Endothelial cell of umbilical vein (primary cell): Measurements from ENCODE around the gene MRC2. TPM values are rescaled to one million over a fixed set of nuclear protein-coding genes. Genes with fewer than 3 reads are reported as not detected.

ENCODE experiments used
- BruUV-seq: library from RNA; stranded (reverse); fragments of 400-500 nt; replicated peaks from 2 replicates; lab custom pipeline; 2021; lab: Mats Ljungman, UMichigan
- CTCF ChIA-PET: fragments of 300-600, 350-600 bp; sonication (Branson Sonifier 250); formaldehyde crosslinking; loops from one replicate; lab custom pipeline; 2021; ENCODE audit warnings: antibody characterized with exemption, inconsistent platforms; lab: Charles Lee
- POLR2A ChIA-PET: fragments of 300-600, 350-600 bp; sonication (Branson Sonifier 250); formaldehyde crosslinking; loops from one replicate; lab custom pipeline; 2021; ENCODE audit warnings: antibody characterized with exemption, inconsistent platforms; lab: Charles Lee
- DNase-seq: peaks from one replicate; pipeline ENCODE4 v3.0.0-alpha.2; 2011; ENCODE audit warnings: low read depth, low spot score
- FAIRE-seq: peaks from 2 replicates; lab custom pipeline; 2011; peaks lifted over from hg19 to GRCh38; lab: Jason Lieb, UNC
- H2AFZ ChIP-seq: 2 replicates; pipeline ENCODE4 v1.6.0; 2012; ENCODE audit warnings: low read depth, low read length, control low read depth, inconsistent platforms
- H3K27ac ChIP-seq: 2 replicates; pipeline ENCODE4 v1.5.1; 2011; ENCODE audit warnings: low read depth, mild to moderate bottlenecking, control low read depth, low read length, moderate library complexity; ENCODE audit not compliant: insufficient read depth
- H3K27me3 ChIP-seq, 2 experiments: 2 replicates each; pipeline versions ENCODE4 v1.6.0 to v1.6.1; 2011; ENCODE audit warnings: low read length in 2 of 2, mixed read lengths in 1 of 2; ENCODE audit not compliant: control insufficient read depth in 2 of 2, insufficient read depth in 2 of 2
- H3K36me3 ChIP-seq, 2 experiments: 2 replicates in 1 of 2; 3 replicates in 1 of 2; pipeline ENCODE4 v1.5.1; 2011; ENCODE audit warnings: low read length in 2 of 2, mild to moderate bottlenecking in 1 of 2, moderate library complexity in 1 of 2; ENCODE audit not compliant: control insufficient read depth in 2 of 2, insufficient read depth in 2 of 2; ENCODE audit errors: extremely low read depth in 1 of 2
- H3K4me1 ChIP-seq: 3 replicates; pipeline ENCODE4 v1.5.1; 2011; ENCODE audit warnings: mild to moderate bottlenecking, low read length; ENCODE audit not compliant: control insufficient read depth, insufficient read depth; ENCODE audit errors: extremely low read depth
- H3K4me2 ChIP-seq: 2 replicates; pipeline ENCODE4 v1.6.1; 2011; ENCODE audit warnings: low read length, control low read depth, mixed read lengths; ENCODE audit not compliant: insufficient read depth
- H3K4me3 ChIP-seq, 3 experiments: fragments of 200-600 bp in 1 of 3; sonication (generic), shearing (Covaris generic) in 1 of 3; replicated peaks in 1 of 3; 2 replicates each; pipeline ENCODE4 v1.5.1; 2011 to 2016; ENCODE audit warnings: control low read depth in 3 of 3, low read length in 3 of 3, mild to moderate bottlenecking in 2 of 3, inconsistent platforms in 1 of 3, low read depth in 1 of 3, moderate library complexity in 1 of 3; ENCODE audit not compliant: insufficient read depth in 1 of 3
- H3K79me2 ChIP-seq: 2 replicates; pipeline ENCODE4 v1.6.0; 2012; ENCODE audit warnings: low read length, inconsistent platforms; ENCODE audit not compliant: control insufficient read depth, insufficient read depth
- H3K9ac ChIP-seq: replicated peaks from 2 replicates; pipeline ENCODE3; 2011; ENCODE audit warnings: low read length, control low read depth; ENCODE audit not compliant: insufficient read depth; ENCODE audit errors: extremely low read depth
- H3K9me1 ChIP-seq: replicated peaks from 3 replicates; pipeline ENCODE4 v1.6.0; 2011; ENCODE audit warnings: mild to moderate bottlenecking, low read length; ENCODE audit not compliant: control insufficient read depth, insufficient read depth; ENCODE audit errors: extremely low read depth
- H3K9me3 ChIP-seq: replicated peaks from 2 replicates; pipeline ENCODE4 v1.5.1; 2012; ENCODE audit warnings: low read length, inconsistent platforms; ENCODE audit not compliant: control insufficient read depth, insufficient read depth
- H4K20me1 ChIP-seq: replicated peaks from 2 replicates; pipeline ENCODE3; 2011; ENCODE audit warnings: mild to moderate bottlenecking, low read length; ENCODE audit not compliant: control insufficient read depth, insufficient read depth; ENCODE audit errors: extremely low read depth
- CTCF ChIP-seq, 2 donors: IDR thresholded peaks; 1 replicate in 1 of 2; 2 replicates in 1 of 2; pipeline ENCODE4 v1.5.1; 2011; ENCODE audit warnings: low read length in 2 of 2, mild to moderate bottlenecking in 2 of 2, moderate library complexity in 2 of 2, control low read depth in 1 of 2, inconsistent platforms in 1 of 2, low read depth in 1 of 2; ENCODE audit not compliant: insufficient read depth in 1 of 2; ENCODE audit errors: extremely low read depth in 1 of 2
- EZH2 ChIP-seq: IDR thresholded peaks from 2 replicates; pipeline ENCODE4 v1.6.1; 2012; ENCODE audit warnings: borderline replicate concordance, low read depth, mild to moderate bottlenecking, moderate library complexity, low read length, inconsistent platforms; ENCODE audit not compliant: severe bottlenecking
- FOS ChIP-seq: IDR thresholded peaks from 2 replicates; pipeline ENCODE4 v1.6.1; 2011; ENCODE audit warnings: mild to moderate bottlenecking, low read length, moderate library complexity, borderline replicate concordance; ENCODE audit not compliant: insufficient read depth
- GATA2 ChIP-seq: IDR thresholded peaks from 2 replicates; pipeline ENCODE4 v1.7.0; 2011; ENCODE audit warnings: low read depth, mild to moderate bottlenecking, moderate library complexity, mixed read lengths, low read length; ENCODE audit not compliant: insufficient read length, insufficient read depth
- JUN ChIP-seq: IDR thresholded peaks from 2 replicates; pipeline ENCODE4 v1.6.1; 2011; ENCODE audit warnings: borderline replicate concordance, low read depth; ENCODE audit not compliant: insufficient read length, insufficient read depth
- MAX ChIP-seq: IDR thresholded peaks from 2 replicates; pipeline ENCODE4 v1.6.1; 2011; ENCODE audit not compliant: insufficient read depth, insufficient read length
- MYC ChIP-seq: IDR thresholded peaks from one replicate; pipeline ENCODE4 v1.6.1; 2011; ENCODE audit warnings: mild to moderate bottlenecking, low read depth, low read length
- POLR2A ChIP-seq: IDR thresholded peaks from 2 replicates; pipeline ENCODE4 v1.6.1; 2012; ENCODE audit warnings: low read depth, mild to moderate bottlenecking, control low read depth, low read length
- POLR2AphosphoS5 ChIP-seq: IDR thresholded peaks from 2 replicates; pipeline ENCODE4 v1.6.1; 2012; ENCODE audit warnings: low read depth, mild to moderate bottlenecking, control low read depth, low read length, moderate library complexity; ENCODE audit not compliant: insufficient read depth
- dilution Hi-C: fragments of 300-500 bp; cut with MboI; formaldehyde crosslinking; loops from one replicate; pipeline ENCODE4 v1.15.0; 2019; ENCODE audit warnings: low sequenced_read_pairs; ENCODE audit not compliant: extremely low pct_ligation_motif_present
- intact Hi-C: fragments of 100-400 bp; cut with micrococcal nuclease; formaldehyde crosslinking; loops from one replicate; pipeline ENCODE4 v1.10.0; 2022
- polyA plus RNA-seq, 4 experiments: library from polyadenylated mRNA; depleted of rRNA in 3 of 4; stranded (reverse) in 3 of 4; unstranded in 1 of 4; fragments of >200 nt; gene quantifications; 2 replicates each; pipeline versions ENCODE4 v1.2.1 to v1.2.3, GENCODE V29; 2011 to 2012; ENCODE audit warnings: missing spikeins in 1 of 4
- total RNA-seq: library from RNA; stranded (reverse); gene quantifications from 2 replicates; pipeline ENCODE4 v1.2.3, GENCODE V29; 2021

The MRC2 gene
- total and polyA plus RNA-seq, 2 donors (not counting 3 experiments of a cell fraction or from before 2014, with no cell fraction given): 30.6 to 52.7 TPM

- ChIA-PET CTCF (no interaction called here), POLR2A (no interaction called here)
- no peak for TF ChIP-seq CTCF (IDR thresholded peaks at IDR 0.05; ENCODE audit: extremely low read depth in 1 of 2, insufficient read depth in 1 of 2, low read depth in 1 of 2, low read length in 2 of 2)
- TF ChIP-seq FOS: no peak
- Histone ChIP-seq H3K4me3 (no peak overlapping the region), H3K27ac (no peak overlapping the region), H3K36me3 (no peaks in the 10 kb centered on the region), H3K9ac (no peak overlapping the region), H3K79me2 (no peaks in the 10 kb centered on the region), H3K9me1 (no peaks in the 10 kb centered on the region), H4K20me1 (no peaks in the 10 kb centered on the region), H3K27me3 (no peaks in the 10 kb centered on the region), H3K9me3 (no peaks in the 10 kb centered on the region), H2AFZ (no peak overlapping the region), H3K4me2 (no peak overlapping the region), H3K4me1 (peaks cover 16% of the 10 kb centered on the region)
- no TSS peak for BruUV-seq
- DNase-seq (no peak), FAIRE-seq (no peak)
- intact Hi-C loops: no loop called here
- dilution Hi-C loops: no loop called here
Measured at GRCh38 chr17:62649570-62649969, 22.1 kb downstream of the MRC2 start.

GRCh38 chr17:62650587-62650986 is 23.1 kb downstream of the MRC2 start:
- Histone ChIP-seq H4K20me1 (no peaks in the 10 kb centered on the region), H3K9ac (no peak overlapping the region), H3K36me3 (no peaks in the 10 kb centered on the region), H3K27me3 (no peaks in the 10 kb centered on the region), H3K9me3 (no peaks in the 10 kb centered on the region), H3K4me1 (peaks cover 16% of the 10 kb centered on the region), H3K27ac (no peak overlapping the region), H3K4me2 (no peak overlapping the region), H3K9me1 (no peaks in the 10 kb centered on the region), H2AFZ (no peak overlapping the region), H3K79me2 (no peaks in the 10 kb centered on the region), H3K4me3 (no peak overlapping the region)
- dilution Hi-C loops (no loop called here), intact Hi-C loops (no loop called here)
- ChIA-PET POLR2A (no interaction called here), CTCF (no interaction called here)
- DNase-seq (no peak), FAIRE-seq (peak; percentile 18)
- TF ChIP-seq CTCF (IDR thresholded peaks at IDR 0.05; ENCODE audit: extremely low read depth in 1 of 2, insufficient read depth in 1 of 2, low read depth in 1 of 2, low read length in 2 of 2) (no peak), FOS (no peak), EZH2 (no peak), MAX (no peak), POLR2AphosphoS5 (no peak), JUN (no peak), POLR2A (no peak), GATA2 (no peak), MYC (no peak)
- BruUV-seq: no TSS peak
